Stimulated activated CD4-positive, alpha-beta T cell treated with anti-CD3 and anti-CD28 coated beads, Interleukin-2, amount 100 ng/mL, for 4 hours (primary cell): ENCODE data around the gene DAP.
"Not testable (repeated sequence)": the region's sequence is repeated elsewhere in the genome, so short reads cannot be mapped to it uniquely, and the experiment has no call there.

Experiments used
- DNase-seq: peaks from one replicate; pipeline ENCODE4 v3.0.0-alpha.2; 2020; ENCODE audit warnings: low read depth

DAP gene

GRCh38 chr5:10671041-10672008 lies 89.7 kb downstream of the DAP start:
- DNase-seq, result no peak

GRCh38 chr5:10669983-10670382 lies 91.1 kb downstream of the DAP start:
- no peak for DNase-seq

- DNase-seq, result no peak
Observed at GRCh38 chr5:10668697-10669096, 92.3 kb downstream of the DAP start.

GRCh38 chr5:10667431-10668057 lies 93.5 kb downstream of the DAP start:
- no peak for DNase-seq

- no peak for DNase-seq
Observed at GRCh38 chr5:10666531-10667299, 94.3 kb downstream of the DAP start.

- no peak for DNase-seq
Observed at GRCh38 chr5:10665799-10666198, 95.2 kb downstream of the DAP start.

- DNase-seq, result not testable (repeated sequence)
Observed at GRCh38 chr5:10664180-10664769, 96.8 kb downstream of the DAP start.

GRCh38 chr5:10663489-10664179 lies 97.4 kb downstream of the DAP start:
- DNase-seq, result no peak

- DNase-seq, result no peak
Observed at GRCh38 chr5:10662661-10663488, 98.2 kb downstream of the DAP start.

GRCh38 chr5:10662083-10662482 lies 99.0 kb downstream of the DAP start:
- no peak for DNase-seq

GRCh38 chr5:10661401-10661800 lies 99.6 kb downstream of the DAP start:
- no peak for DNase-seq

GRCh38 chr5:10660720-10661387 lies 100.2 kb downstream of the DAP start:
- DNase-seq, result no peak

GRCh38 chr5:10660135-10660534 lies 100.9 kb downstream of the DAP start:
- no peak for DNase-seq

GRCh38 chr5:10658265-10658664 lies 102.8 kb downstream of the DAP start:
- no peak for DNase-seq

GRCh38 chr5:10655972-10656830 lies 104.8 kb downstream of the DAP start:
- no peak for DNase-seq

- no peak for DNase-seq
Observed at GRCh38 chr5:10655161-10655971, 105.7 kb downstream of the DAP start.

- no peak for DNase-seq
Observed at GRCh38 chr5:10654566-10654965, 106.5 kb downstream of the DAP start.

GRCh38 chr5:10653751-10654400 lies 107.2 kb downstream of the DAP start:
- no peak for DNase-seq
